HG03159 (cell line): ENCODE results near the gene EFNB1.

ENCODE experiments used
- ATAC-seq: cut with Tn5 transposase; IDR thresholded peaks from one replicate; pipeline ENCODE4 v1.9.1; 2021; ENCODE audit warnings: mild to moderate bottlenecking, moderate library complexity; ENCODE audit not compliant: unreplicated experiment

EFNB1 gene

GRCh38 chrX:68842781-68843581, 14.2 kb downstream of the EFNB1 start:
- ATAC-seq, result no peak

- ATAC-seq, result no peak
Observed at GRCh38 chrX:68843992-68844391, 15.2 kb downstream of the EFNB1 start.

DNA sequence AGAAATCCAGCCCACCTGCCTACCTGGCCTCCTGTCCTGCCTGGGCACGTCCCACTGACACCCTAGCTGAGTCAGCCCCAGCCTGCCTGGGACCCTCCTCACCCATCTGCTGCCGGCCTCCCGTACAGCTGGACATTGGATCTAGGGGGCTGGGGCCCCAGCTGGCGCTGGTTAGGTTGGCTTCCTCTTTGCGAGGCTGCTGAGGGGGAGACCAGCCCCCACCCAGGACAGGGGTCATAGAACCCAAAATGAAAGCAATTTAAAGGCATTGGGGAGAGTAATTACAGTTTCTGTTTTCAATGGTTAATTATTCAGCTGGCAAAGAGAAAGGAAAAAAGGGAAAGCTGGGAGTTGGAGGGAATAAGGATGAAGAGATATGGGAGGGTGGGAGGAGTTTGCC, 15.8 kb downstream of the EFNB1 start:
- no peak for ATAC-seq

GRCh38 chrX:68846536-68846935, 17.7 kb downstream of the EFNB1 start:
- no peak for ATAC-seq

DNA sequence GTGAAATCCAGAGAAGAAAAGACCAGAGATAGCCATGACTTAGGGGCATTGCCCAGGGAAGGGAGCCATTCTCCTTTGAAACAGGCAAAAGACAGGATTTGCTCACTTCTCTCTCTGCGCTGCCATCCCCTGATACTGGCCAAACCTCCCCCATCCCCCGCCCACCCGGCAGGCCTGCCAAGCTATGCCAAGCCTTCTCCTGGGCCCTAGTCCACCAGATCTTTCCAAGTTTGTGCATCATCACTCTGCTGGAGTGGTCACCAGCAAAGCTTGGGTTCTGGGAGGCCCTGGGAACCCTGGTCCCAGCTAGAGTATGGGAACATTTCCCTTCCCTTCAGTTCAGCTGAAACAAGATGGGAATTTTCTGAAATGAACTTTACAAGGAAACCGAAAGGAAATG, 18.4 kb downstream of the EFNB1 start:
- ATAC-seq, result no peak

- no peak for ATAC-seq
Observed at GRCh38 chrX:68848189-68848940, 19.5 kb downstream of the EFNB1 start.

GRCh38 chrX:68851082-68851481, 22.3 kb downstream of the EFNB1 start:
- ATAC-seq, result no peak

GRCh38 chrX:68852046-68852445, 23.2 kb downstream of the EFNB1 start:
- no peak for ATAC-seq

DNA sequence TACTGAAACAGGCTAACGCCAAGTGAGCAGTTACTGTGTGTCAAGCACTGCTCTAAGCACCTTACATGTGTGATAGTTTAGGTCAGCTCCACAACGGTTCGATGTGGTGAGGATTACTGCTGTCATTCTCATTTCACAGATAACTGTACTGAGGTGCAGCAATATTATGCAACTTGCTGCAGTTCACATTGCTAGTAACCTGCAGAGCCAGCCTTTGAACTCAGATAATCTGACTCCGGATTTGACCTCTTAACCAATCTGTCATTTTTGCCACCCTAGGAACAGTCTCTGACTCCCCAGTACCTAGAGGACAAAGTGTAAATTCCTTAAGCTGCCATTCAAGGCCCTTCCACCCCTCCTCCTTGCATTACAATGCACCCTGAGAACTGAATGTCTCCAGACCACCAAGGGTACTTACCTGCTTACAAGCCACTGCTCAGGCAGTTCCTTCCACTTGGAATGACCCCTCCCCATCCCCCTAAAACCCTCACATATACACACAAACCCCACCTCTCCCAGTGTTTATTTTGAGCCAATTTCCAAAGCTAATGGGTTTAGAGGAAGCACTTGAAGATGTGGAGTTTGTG, 24.9 kb downstream of the EFNB1 start:
- no peak for ATAC-seq

- ATAC-seq, result no peak
Observed at GRCh38 chrX:68865300-68865699, 36.5 kb downstream of the EFNB1 start.

DNA sequence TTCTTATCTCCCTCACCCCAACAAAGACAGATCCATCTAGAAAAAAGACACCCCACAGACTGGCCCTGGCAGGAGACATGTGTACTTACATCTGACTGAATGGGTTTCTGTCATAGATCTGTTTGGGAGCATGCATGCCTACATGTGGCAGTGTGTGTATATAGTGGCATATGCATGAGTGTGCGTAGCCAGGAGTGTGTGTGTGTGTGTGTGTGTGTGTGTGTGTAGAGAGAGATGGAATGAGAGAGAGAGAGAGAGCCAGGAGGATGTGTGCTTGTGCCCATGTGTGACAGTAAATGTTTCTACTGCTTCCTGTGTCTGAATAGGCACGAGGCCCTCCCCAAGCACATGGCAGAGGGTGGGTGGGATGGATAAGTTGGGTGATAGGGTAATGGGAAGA, 37.1 kb downstream of the EFNB1 start:
- ATAC-seq, result no peak

- no peak for ATAC-seq
Observed at GRCh38 chrX:68867458-68868112, 38.8 kb downstream of the EFNB1 start.

GRCh38 chrX:68868316-68868715, 39.5 kb downstream of the EFNB1 start:
- ATAC-seq, result no peak

DNA sequence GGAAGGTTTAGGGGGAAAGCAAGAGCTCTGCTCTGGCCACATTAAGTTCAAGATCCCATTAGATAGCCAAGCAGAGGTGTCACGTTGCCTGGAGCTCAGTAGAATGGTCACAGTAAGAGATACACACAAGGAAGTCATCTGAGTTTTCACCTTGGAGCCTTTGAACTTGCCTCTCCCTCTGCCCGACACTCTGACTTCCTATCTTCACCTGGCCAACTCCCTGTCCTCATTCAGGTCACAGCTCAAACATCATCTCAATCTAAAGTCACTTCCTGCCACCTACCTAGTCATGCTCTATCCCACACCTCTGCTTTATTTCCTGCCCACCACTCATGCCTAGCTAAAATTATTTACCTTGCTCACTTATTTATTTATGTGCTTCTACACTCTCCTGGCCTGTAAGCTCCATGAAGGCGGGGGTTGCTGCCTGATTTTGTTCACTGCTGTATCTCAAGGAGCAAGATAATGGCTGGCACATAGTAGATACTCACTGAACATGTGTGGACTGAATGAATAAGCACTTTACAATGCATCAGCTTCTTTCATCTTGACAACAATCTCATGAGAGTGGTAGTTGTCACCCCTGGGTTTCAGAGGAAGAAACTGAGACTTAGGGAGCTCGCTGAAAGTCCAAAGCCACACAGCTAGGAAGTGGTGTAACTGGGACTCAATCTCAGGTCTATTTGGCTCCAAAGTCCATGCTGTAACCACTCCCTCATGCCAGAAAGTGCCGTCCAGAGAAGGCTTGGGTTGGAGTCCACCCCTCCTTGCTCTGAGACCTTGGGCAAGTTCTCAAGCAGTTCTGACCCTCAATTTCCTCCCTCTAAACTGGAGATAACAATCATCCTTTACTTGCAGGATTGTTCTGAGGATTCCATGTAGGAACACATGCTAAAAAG, 40.3 kb downstream of the EFNB1 start:
- no peak for ATAC-seq

GRCh38 chrX:68870357-68870756, 41.5 kb downstream of the EFNB1 start:
- no peak for ATAC-seq

- ATAC-seq, result no peak
Observed at GRCh38 chrX:68872171-68872570, 43.4 kb downstream of the EFNB1 start.

DNA sequence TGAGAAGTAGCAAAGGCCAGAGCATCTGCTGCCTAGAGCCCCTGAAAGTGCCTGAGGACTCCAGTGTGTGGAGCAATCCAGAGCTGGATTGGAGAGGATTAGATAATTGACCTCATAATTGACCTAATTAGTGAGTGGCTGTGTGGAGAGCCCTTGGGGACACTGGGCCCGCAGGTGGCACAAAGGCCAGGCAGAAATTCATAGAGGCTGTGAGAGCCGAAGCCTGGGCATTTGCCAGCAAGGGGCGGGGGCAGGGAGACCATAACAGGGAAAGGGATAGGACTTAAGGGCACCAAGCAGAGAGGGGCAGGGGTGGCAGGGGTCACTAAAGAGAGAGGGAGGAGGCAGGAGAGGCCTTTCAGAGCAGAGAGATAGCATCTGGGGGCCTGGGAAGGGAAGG, 45.3 kb downstream of the EFNB1 start:
- ATAC-seq, result no peak

DNA sequence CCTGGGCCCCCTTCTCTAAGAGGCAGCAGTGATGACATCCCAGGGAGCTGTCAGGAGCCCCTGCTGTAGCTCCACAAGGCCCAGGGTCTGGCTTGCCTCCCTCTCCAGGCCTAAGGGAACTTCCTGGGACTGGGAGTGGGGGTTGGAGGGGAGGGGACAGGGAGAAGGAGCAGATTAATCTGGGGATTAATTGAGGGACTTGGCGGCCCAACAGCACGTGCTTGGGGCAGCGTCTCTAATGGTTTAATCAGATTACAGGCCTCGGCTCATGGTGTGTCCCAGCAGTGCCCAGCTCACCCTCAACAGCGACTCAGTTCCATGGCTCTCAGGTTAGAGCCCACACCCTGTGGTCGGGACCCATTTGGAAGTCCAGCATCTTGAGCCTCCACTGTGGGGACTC, 47.9 kb downstream of the EFNB1 start:
- no peak for ATAC-seq

DNA sequence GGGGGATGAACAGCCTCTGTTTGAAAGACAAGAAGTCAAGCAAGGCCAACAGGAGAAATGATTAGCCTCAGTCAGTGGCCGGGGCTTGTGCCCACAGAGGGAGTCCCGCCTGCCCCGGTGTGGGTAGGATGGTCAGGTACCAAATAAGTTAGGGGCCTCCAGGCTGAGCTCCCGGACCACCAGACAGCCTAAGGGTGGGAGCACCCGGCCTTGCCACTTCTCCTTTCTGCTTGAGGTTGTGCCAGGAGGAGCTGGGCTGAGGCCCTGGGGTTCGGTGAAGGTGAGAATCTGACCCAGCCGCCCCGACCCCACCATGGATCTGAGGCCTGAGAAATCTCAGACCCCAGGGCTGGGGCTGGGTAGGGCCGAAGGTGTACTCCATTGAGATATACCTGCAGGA, 48.8 kb downstream of the EFNB1 start:
- ATAC-seq, result no peak

DNA sequence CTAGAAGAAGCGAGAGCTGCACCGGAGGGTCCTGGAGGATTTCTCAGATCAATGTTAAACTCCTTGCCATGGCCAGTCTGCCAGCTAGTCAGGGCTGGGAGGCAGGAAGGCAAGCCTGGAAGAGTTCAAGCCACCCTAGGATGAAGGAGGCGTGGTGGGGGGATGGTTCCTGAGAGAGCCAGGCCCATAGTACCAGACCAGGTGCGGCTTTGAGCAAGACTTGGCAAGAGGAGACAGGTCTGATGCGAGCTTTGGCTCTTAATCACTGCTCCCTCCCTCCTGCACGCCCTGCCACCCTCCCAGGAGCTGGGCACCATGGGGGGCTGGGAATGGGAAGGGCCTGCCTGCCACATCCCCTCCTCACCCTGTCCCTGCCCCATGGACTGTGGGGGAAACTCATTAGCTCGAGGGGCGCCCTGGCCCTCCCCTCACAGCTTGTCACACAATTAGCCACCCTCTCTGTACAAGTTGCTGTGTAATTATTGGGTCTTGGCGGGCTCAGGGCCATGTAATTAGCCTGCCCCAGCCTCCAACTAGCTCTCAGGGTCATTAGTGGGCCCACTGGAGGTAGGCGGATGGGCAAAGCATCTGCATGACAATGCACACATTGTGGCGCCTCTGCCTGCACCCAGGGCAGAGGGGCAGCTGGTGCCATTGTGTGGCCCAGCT, 50.3 kb downstream of the EFNB1 start:
- no peak for ATAC-seq
